Measurements from ENCODE around the gene DPH1. TPM values are rescaled to one million over a fixed set of nuclear protein-coding genes. Genes with fewer than 3 reads are reported as not detected.
A peak's percentile ranks its signal among the peaks of the same experiment; 100 is the strongest.

The DPH1 gene
- total and polyA plus RNA-seq, 2 donors from 2014 or later: 23.3 to 49.4 TPM

- Histone ChIP-seq H3K9me3 (ENCODE audit: control insufficient read depth in 2 of 3, insufficient read depth in 1 of 3, low read length in 3 of 3) (no peaks in the 10 kb centered on the region), H3K36me3 (ENCODE audit: control insufficient read depth in 2 of 3, insufficient read depth in 3 of 3, low read length in 3 of 3) (peaks cover 0 to 16% (median 12%) of the 10 kb centered on the region in 3 donors), H3K4me3 (ENCODE audit: low read length in 3 of 3) (no peak overlapping the region), H3K27me3 (ENCODE audit: control insufficient read depth, insufficient read depth, low read length) (no peaks in the 10 kb centered on the region), H3K4me1 (ENCODE audit: control insufficient read depth in 2 of 3, insufficient read depth in 2 of 3, low read depth in 1 of 3, low read length in 3 of 3) (peaks cover 9 to 52% (median 24%) of the 10 kb centered on the region in 3 donors), H3K9ac (ENCODE audit: low read length in 3 of 3) (peak overlapping the region; percentile 18 to 52 (median 23)), H3K27ac (ENCODE audit: low read depth in 2 of 2, low read length in 2 of 2) (peak overlapping the region; percentile 68 to 88)
- intact Hi-C loops (cut with DNase I): no loop called here
- TF ChIP-seq CTCF (IDR thresholded peaks at IDR 0.05; ENCODE audit: borderline replicate concordance, extremely low read depth, insufficient read depth): no peak
- DNase-seq (peak in 1 of 5 donors; percentile 59), FAIRE-seq (no peak)
Measured at GRCh38 chr17:2084036-2084765, 54.2 kb downstream of the DPH1 start.

GRCh38 chr17:2084766-2085647 is 55.1 kb downstream of the DPH1 start:
- FAIRE-seq (no peak), DNase-seq (peak; percentile 69 to 93 (median 79))
- Histone ChIP-seq H3K4me1 (ENCODE audit: control insufficient read depth in 2 of 3, insufficient read depth in 2 of 3, low read depth in 1 of 3, low read length in 3 of 3) (peaks cover 9 to 57% (median 25%) of the 10 kb centered on the region in 3 donors), H3K36me3 (ENCODE audit: control insufficient read depth in 2 of 3, insufficient read depth in 3 of 3, low read length in 3 of 3) (peaks cover 0 to 16% (median 12%) of the 10 kb centered on the region in 3 donors), H3K9me3 (ENCODE audit: control insufficient read depth in 2 of 3, insufficient read depth in 1 of 3, low read length in 3 of 3) (no peaks in the 10 kb centered on the region), H3K4me3 (ENCODE audit: low read length in 3 of 3) (no peak overlapping the region), H3K27me3 (ENCODE audit: control insufficient read depth, insufficient read depth, low read length) (no peaks in the 10 kb centered on the region), H3K27ac (ENCODE audit: low read depth in 2 of 2, low read length in 2 of 2) (peak overlapping the region; percentile 68 to 88), H3K9ac (ENCODE audit: low read length in 3 of 3) (peak overlapping the region in 2 of 3 donors; percentile 23 to 52)
- intact Hi-C loops (cut with DNase I): no loop called here
- TF ChIP-seq CTCF (IDR thresholded peaks at IDR 0.05; ENCODE audit: borderline replicate concordance, extremely low read depth, insufficient read depth): no peak

- TF ChIP-seq CTCF (IDR thresholded peaks at IDR 0.05; ENCODE audit: borderline replicate concordance, extremely low read depth, insufficient read depth): no peak
- peaks cover 9 to 63% (median 25%) of the 10 kb centered on the region in 3 donors for H3K4me1 ChIP-seq (ENCODE audit: control insufficient read depth in 2 of 3, insufficient read depth in 2 of 3, low read depth in 1 of 3, low read length in 3 of 3)
- FAIRE-seq (no peak), DNase-seq (peak in 1 of 5 donors; percentile 42)
- no peaks in the 10 kb centered on the region for H3K9me3 ChIP-seq (ENCODE audit: control insufficient read depth in 2 of 3, insufficient read depth in 1 of 3, low read length in 3 of 3)
- H3K9ac ChIP-seq (ENCODE audit: low read length in 3 of 3): no peak overlapping the region
- no peaks in the 10 kb centered on the region for H3K27me3 ChIP-seq (ENCODE audit: control insufficient read depth, insufficient read depth, low read length)
- peaks cover 0 to 13% (median 12%) of the 10 kb centered on the region in 3 donors for H3K36me3 ChIP-seq (ENCODE audit: control insufficient read depth in 2 of 3, insufficient read depth in 3 of 3, low read length in 3 of 3)
- H3K27ac ChIP-seq (ENCODE audit: low read depth in 2 of 2, low read length in 2 of 2): peak overlapping the region; percentile 68 to 88
- no peak overlapping the region for H3K4me3 ChIP-seq (ENCODE audit: low read length in 3 of 3)
- intact Hi-C loops (cut with DNase I): no loop called here
Measured at GRCh38 chr17:2085648-2085949, 55.6 kb downstream of the DPH1 start.
